CD14-positive monocyte (primary cell): ENCODE results near the gene FGD6. TPM values are rescaled to one million over a fixed set of nuclear protein-coding genes. Genes with fewer than 3 reads are reported as not detected.
"Not testable (repeated sequence)": the region's sequence is repeated elsewhere in the genome, so short reads cannot be mapped to it uniquely, and the experiment has no call there.

Experiments
- DNase-seq, 3 donors: peaks; one replicate each; pipeline ENCODE4 v3.0.0-alpha.2; 2011 to 2022
- H2AFZ ChIP-seq: 2 replicates; pipeline ENCODE4 v1.6.0; 2012; ENCODE audit warnings: mild to moderate bottlenecking, low read depth, low read length, inconsistent platforms; ENCODE audit not compliant: insufficient read depth, poor library complexity, severe bottlenecking
- H3K27ac ChIP-seq, 2 donors: 1 replicate in 1 of 2; 2 replicates in 1 of 2; pipeline ENCODE4 v1.5.1; 2012 to 2013; ENCODE audit warnings: low read length in 2 of 2, control low read depth in 1 of 2, inconsistent platforms in 1 of 2, low read depth in 1 of 2, mild to moderate bottlenecking in 1 of 2
- H3K27me3 ChIP-seq, 2 donors: one replicate each; pipeline versions ENCODE4 v1.6.0 to v1.6.1; 2011 to 2013; ENCODE audit warnings: low read length in 2 of 2; ENCODE audit not compliant: control insufficient read depth in 2 of 2, insufficient read depth in 2 of 2
- H3K36me3 ChIP-seq, 2 donors: replicated peaks in 1 of 2; 1 replicate in 1 of 2; 2 replicates in 1 of 2; pipeline versions ENCODE4 v1.5.1 to v1.6.1; 2012 to 2013; ENCODE audit warnings: low read length in 2 of 2, control low read depth in 1 of 2, inconsistent platforms in 1 of 2, mild to moderate bottlenecking in 1 of 2; ENCODE audit not compliant: insufficient read depth in 2 of 2, control insufficient read depth in 1 of 2
- H3K4me1 ChIP-seq, 2 donors: 1 replicate in 1 of 2; 2 replicates in 1 of 2; pipeline versions ENCODE4 v1.5.1 to v1.6.1; 2012 to 2013; ENCODE audit warnings: low read length in 2 of 2, control low read depth in 1 of 2, inconsistent platforms in 1 of 2, mild to moderate bottlenecking in 1 of 2, moderate library complexity in 1 of 2; ENCODE audit not compliant: insufficient read depth in 2 of 2, control insufficient read depth in 1 of 2
- H3K4me2 ChIP-seq: replicated peaks from 2 replicates; pipeline ENCODE3; 2012; ENCODE audit warnings: low read length, moderate library complexity, mild to moderate bottlenecking; ENCODE audit not compliant: poor library complexity, severe bottlenecking; ENCODE audit errors: extremely low read depth
- H3K4me3 ChIP-seq, 3 experiments: fragments of 200-600 bp in 1 of 3; sonication (generic) in 1 of 3; replicated peaks in 1 of 3; 1 replicate in 2 of 3; 2 replicates in 1 of 3; pipeline ENCODE4 v1.5.1; 2011 to 2013; ENCODE audit warnings: low read length in 3 of 3, mild to moderate bottlenecking in 3 of 3, control low read depth in 2 of 3, low read depth in 2 of 3, inconsistent platforms in 1 of 3, moderate library complexity in 1 of 3
- H3K79me2 ChIP-seq: 2 replicates; pipeline ENCODE4 v1.6.0; 2012; ENCODE audit warnings: mild to moderate bottlenecking, control low read depth, inconsistent platforms, low read length, moderate library complexity; ENCODE audit not compliant: insufficient read depth
- H3K9ac ChIP-seq: 2 replicates; pipeline ENCODE4 v1.6.0; 2017; ENCODE audit warnings: low read length, mild to moderate bottlenecking; ENCODE audit not compliant: insufficient read depth, poor library complexity, severe bottlenecking
- H3K9me3 ChIP-seq, 2 donors: replicated peaks in 1 of 2; 1 replicate in 1 of 2; 2 replicates in 1 of 2; pipeline versions ENCODE4 v1.5.1 to v1.6.1; 2012 to 2013; ENCODE audit warnings: low read length in 2 of 2, control low read depth in 1 of 2; ENCODE audit not compliant: control insufficient read depth in 1 of 2, insufficient read depth in 1 of 2
- H4K20me1 ChIP-seq: 2 replicates; pipeline ENCODE4 v1.6.0; 2012; ENCODE audit warnings: mild to moderate bottlenecking, low read length, control low read depth, moderate library complexity; ENCODE audit not compliant: insufficient read depth
- H3K27ac Mint-ChIP-seq, 7 donors: one replicate each; pipeline ENCODE4 v1.8.0; 2020; ENCODE audit warnings: mild to moderate bottlenecking in 7 of 7, mixed read lengths in 7 of 7, moderate library complexity in 6 of 7, inconsistent platforms in 2 of 7
- H3K27me3 Mint-ChIP-seq, 3 donors: one replicate each; pipeline ENCODE4 v1.8.0; 2021 to 2022; ENCODE audit warnings: low read depth in 3 of 3, mild to moderate bottlenecking in 3 of 3, mixed read lengths in 3 of 3, moderate library complexity in 3 of 3, inconsistent platforms in 1 of 3
- H3K36me3 Mint-ChIP-seq, 2 donors: one replicate each; pipeline ENCODE4 v1.8.0; 2020; ENCODE audit warnings: mixed read lengths in 2 of 2, inconsistent platforms in 1 of 2, mild to moderate bottlenecking in 1 of 2
- H3K4me1 Mint-ChIP-seq: one replicate; pipeline ENCODE4 v1.8.0; 2020; ENCODE audit warnings: mild to moderate bottlenecking, mixed read lengths
- H3K4me3 Mint-ChIP-seq, 2 donors: one replicate each; pipeline ENCODE4 v1.8.0; 2020; ENCODE audit warnings: mild to moderate bottlenecking in 2 of 2, mixed read lengths in 2 of 2, moderate library complexity in 1 of 2
- H3K9me3 Mint-ChIP-seq, 7 donors: one replicate each; pipeline ENCODE4 v1.8.0; 2020 to 2022; ENCODE audit warnings: mixed read lengths in 7 of 7, mild to moderate bottlenecking in 6 of 7, moderate library complexity in 6 of 7, inconsistent platforms in 2 of 7
- CTCF ChIP-seq: fragments of 200-600 bp; IDR thresholded peaks from one replicate; pipeline ENCODE4 v1.8.0; 2022; ENCODE audit warnings: antibody characterized with exemption, mild to moderate bottlenecking
- WGBS: methylation state at CpG from one replicate; pipeline ENCODE4 v1.1.5; 2013; ENCODE audit warnings: missing lambda C conversion rate; ENCODE audit not compliant: insufficient coverage; 5-methylcytosine and 5-hydroxymethylcytosine counted together
- intact Hi-C, 2 donors: fragments of 100-400 bp; cut with micrococcal nuclease; formaldehyde crosslinking; loops; one replicate each; pipeline versions ENCODE4 v1.15.0 to v1.15.1; 2023
- polyA plus RNA-seq, 3 donors: library from polyadenylated mRNA; depleted of rRNA in 1 of 3; unstranded in 2 of 3; stranded (reverse) in 1 of 3; fragments of 300-500 nt in 2 of 3; fragments of >200 nt in 1 of 3; fragmentation: Illumina TruSeq in 2 of 3; gene quantifications; 1 replicate in 2 of 3; 2 replicates in 1 of 3; pipeline ENCODE4 v1.2.3, GENCODE V29; 2012 to 2021

FGD6 gene
- polyA plus RNA-seq, 3 donors = 4.0 to 8.1 (median 5.3) TPM

- Mint-ChIP-seq H3K36me3 (peaks cover 64 to 84% of the 10 kb centered on the region in 2 donors), H3K4me3 (no peak overlapping the region), H3K9me3 (peaks cover 0 to 1% (median 0%) of the 10 kb centered on the region in 7 donors), H3K27me3 (peaks cover 0 to 2% (median 0%) of the 10 kb centered on the region in 3 donors), H3K4me1 (peaks cover 31% of the 10 kb centered on the region), H3K27ac (peak overlapping the region; percentile 30 to 79 (median 59))
- Histone ChIP-seq H3K9me3 (no peaks in the 10 kb centered on the region), H3K36me3 (peaks cover 43 to 80% of the 10 kb centered on the region in 2 donors), H3K4me2 (no peak overlapping the region), H3K4me1 (peaks cover 20 to 24% of the 10 kb centered on the region in 2 donors), H3K4me3 (no peak overlapping the region), H3K79me2 (no peaks in the 10 kb centered on the region), H2AFZ (no peak overlapping the region), H3K27me3 (no peaks in the 10 kb centered on the region), H4K20me1 (no peaks in the 10 kb centered on the region), H3K9ac (no peak overlapping the region), H3K27ac (peak overlapping the region; percentile 3 to 43)
- peak; percentile 46 to 75 (median 68) for DNase-seq
- no peak for TF ChIP-seq CTCF
- intact Hi-C loops = no loop called here
- 93% methylated on average over 2 of the region's 8 CpGs for WGBS
Observed at GRCh38 chr12:95102916-95103671, 114.2 kb downstream of the FGD6 start.

- H3K27ac ChIP-seq, H3K4me3 Mint-ChIP-seq, intact Hi-C loops, H3K27me3 ChIP-seq, DNase-seq, H3K4me3 ChIP-seq, H3K27ac Mint-ChIP-seq, H3K9me3 ChIP-seq, H3K27me3 Mint-ChIP-seq, H3K79me2 ChIP-seq, H3K9me3 Mint-ChIP-seq, H4K20me1 ChIP-seq, H2AFZ ChIP-seq, H3K4me2 ChIP-seq, H3K9ac ChIP-seq: not testable (repeated sequence)
- 100% methylated on average over 1 of the region's 5 CpGs for WGBS
- peaks cover 61 to 78% of the 10 kb centered on the region in 2 donors for H3K36me3 Mint-ChIP-seq
- Histone ChIP-seq H3K36me3 (peaks cover 33 to 68% of the 10 kb centered on the region in 2 donors), H3K4me1 (peaks cover 21 to 27% of the 10 kb centered on the region in 2 donors)
- H3K4me1 Mint-ChIP-seq = peaks cover 35% of the 10 kb centered on the region
Observed at GRCh38 chr12:95101957-95102356, 115.3 kb downstream of the FGD6 start.
